OCI-LY3 (cell line): ENCODE results near the gene BOLA1.

ENCODE experiments used
- EZH2phosphoT487 ChIP-seq: fragments of 200-600 bp; shearing (Covaris generic); IDR thresholded peaks from 2 replicates; pipeline ENCODE4 v1.6.1; 2018; ENCODE audit warnings: antibody characterized with exemption, mixed run types, low read depth
- TF ChIP-seq, protein P1 (sequence below): fragments of 200-600, 300-600 bp; sonication (generic); IDR thresholded peaks from 2 replicates; pipeline ENCODE4 v1.5.1; 2014; ENCODE audit warnings: antibody characterized with exemption, low read length, low read depth

DNA sequence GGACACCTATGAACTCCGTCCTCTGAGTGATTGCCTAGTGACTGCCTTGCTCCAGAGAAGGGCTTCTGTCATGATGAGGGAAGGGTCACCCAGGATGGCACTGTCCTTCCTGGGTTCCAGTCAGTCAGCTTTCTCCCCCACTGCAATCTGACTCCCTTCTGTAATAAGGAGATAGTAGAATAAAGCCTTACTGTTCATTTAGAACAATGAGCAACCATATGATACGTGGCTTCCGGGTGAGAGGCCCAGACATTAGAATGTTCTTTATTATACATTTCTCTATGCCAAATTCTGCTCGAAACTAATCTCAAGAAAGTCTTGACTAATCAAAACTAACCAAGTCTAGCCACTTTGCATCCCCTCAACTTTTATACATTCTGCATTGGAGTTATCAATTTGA is 45.8 kb downstream of the BOLA1 start:
- TF ChIP-seq, protein P1, sequence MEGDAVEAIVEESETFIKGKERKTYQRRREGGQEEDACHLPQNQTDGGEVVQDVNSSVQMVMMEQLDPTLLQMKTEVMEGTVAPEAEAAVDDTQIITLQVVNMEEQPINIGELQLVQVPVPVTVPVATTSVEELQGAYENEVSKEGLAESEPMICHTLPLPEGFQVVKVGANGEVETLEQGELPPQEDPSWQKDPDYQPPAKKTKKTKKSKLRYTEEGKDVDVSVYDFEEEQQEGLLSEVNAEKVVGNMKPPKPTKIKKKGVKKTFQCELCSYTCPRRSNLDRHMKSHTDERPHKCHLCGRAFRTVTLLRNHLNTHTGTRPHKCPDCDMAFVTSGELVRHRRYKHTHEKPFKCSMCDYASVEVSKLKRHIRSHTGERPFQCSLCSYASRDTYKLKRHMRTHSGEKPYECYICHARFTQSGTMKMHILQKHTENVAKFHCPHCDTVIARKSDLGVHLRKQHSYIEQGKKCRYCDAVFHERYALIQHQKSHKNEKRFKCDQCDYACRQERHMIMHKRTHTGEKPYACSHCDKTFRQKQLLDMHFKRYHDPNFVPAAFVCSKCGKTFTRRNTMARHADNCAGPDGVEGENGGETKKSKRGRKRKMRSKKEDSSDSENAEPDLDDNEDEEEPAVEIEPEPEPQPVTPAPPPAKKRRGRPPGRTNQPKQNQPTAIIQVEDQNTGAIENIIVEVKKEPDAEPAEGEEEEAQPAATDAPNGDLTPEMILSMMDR, result no peak
- no peak for TF ChIP-seq EZH2phosphoT487
